GM12891 (cell line): ENCODE results near the gene ZNF891.
A peak's percentile ranks its signal among the peaks of the same experiment; 100 is the strongest.

ENCODE experiments used
- DNase-seq: peaks from one replicate; pipeline ENCODE4 v3.0.0; 2011; ENCODE audit warnings: low spot score; ENCODE audit not compliant: insufficient read length
- FAIRE-seq: peaks from 2 replicates; lab custom pipeline; 2011; peaks lifted over from hg19 to GRCh38; lab: Jason Lieb, UNC
- PAX5 ChIP-seq: IDR thresholded peaks from 2 replicates; pipeline ENCODE4 v1.6.1; 2011; ENCODE audit warnings: low read length, moderate library complexity, mild to moderate bottlenecking; ENCODE audit not compliant: insufficient read depth, severe bottlenecking
- POLR2A ChIP-seq: IDR thresholded peaks from 2 replicates; pipeline ENCODE4 v1.6.1; 2011; ENCODE audit warnings: low read depth, low read length, control low read depth
- POLR2AphosphoS5 ChIP-seq: IDR thresholded peaks from 2 replicates; pipeline ENCODE4 v1.6.1; 2011; ENCODE audit warnings: low read depth, low read length, control low read depth
- POU2F2 ChIP-seq: IDR thresholded peaks from 2 replicates; pipeline ENCODE4 v1.6.1; 2011; ENCODE audit warnings: low read depth, mild to moderate bottlenecking, control low read depth, low read length, moderate library complexity
- SPI1 ChIP-seq: IDR thresholded peaks from 2 replicates; pipeline ENCODE4 v1.6.1; 2011; ENCODE audit warnings: low read depth, low read length, control low read depth
- TAF1 ChIP-seq: IDR thresholded peaks from 2 replicates; pipeline ENCODE4 v1.6.1; 2011; ENCODE audit warnings: low read depth, low read length, control low read depth

The ZNF891 gene

GRCh38 chr12:133073836-133074235 lies 56.2 kb downstream of the ZNF891 start:
- FAIRE-seq (no peak), DNase-seq (no peak)
- TF ChIP-seq PAX5 (no peak), POLR2A (no peak), POU2F2 (no peak), POLR2AphosphoS5 (no peak), SPI1 (no peak), TAF1 (no peak)

- DNase-seq (no peak), FAIRE-seq (no peak)
- no peak for TF ChIP-seq SPI1
- no peak for TF ChIP-seq TAF1
- TF ChIP-seq PAX5, result no peak
- TF ChIP-seq POU2F2, result no peak
- no peak for TF ChIP-seq POLR2A
- no peak for TF ChIP-seq POLR2AphosphoS5
These were observed 66.5 kb downstream of the ZNF891 start for GRCh38 chr12:133063556-133063955.

GRCh38 chr12:133061954-133062353 lies 68.1 kb downstream of the ZNF891 start:
- DNase-seq, result no peak

DNA sequence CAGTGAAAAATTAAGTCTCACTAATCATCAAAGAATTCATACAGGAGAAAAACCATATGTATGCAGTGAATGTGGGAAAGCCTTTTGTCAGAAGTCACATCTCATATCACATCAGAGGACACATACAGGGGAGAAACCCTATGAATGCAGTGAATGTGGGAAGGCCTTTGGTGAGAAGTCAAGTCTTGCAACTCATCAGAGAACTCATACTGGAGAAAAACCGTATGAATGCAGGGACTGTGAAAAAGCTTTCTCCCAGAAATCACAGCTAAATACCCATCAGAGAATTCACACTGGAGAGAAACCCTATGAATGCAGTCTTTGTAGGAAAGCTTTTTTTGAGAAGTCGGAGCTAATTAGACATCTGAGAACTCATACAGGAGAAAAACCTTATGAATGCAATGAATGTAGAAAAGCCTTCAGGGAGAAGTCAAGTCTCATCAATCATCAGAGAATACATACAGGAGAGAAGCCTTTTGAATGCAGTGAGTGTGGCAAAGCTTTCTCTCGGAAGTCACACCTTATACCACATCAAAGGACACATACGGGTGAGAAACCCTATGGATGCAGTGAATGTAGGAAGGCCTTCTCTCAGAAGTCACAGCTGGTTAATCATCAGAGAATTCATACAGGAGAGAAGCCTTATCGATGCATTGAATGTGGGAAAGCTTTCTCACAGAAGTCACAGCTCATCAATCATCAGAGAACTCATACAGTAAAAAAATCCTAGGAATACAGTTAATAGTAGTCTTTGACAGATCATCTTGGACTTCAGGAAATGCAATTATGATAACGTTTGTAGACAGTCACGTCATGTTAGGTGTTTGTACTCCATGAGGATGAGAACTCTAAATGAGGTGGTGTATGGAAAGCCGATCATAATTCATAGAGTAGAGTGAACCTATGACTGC lies 71.6 kb downstream of the ZNF891 start:
- DNase-seq, result no peak
- no peak for FAIRE-seq
- TF ChIP-seq TAF1 (no peak), PAX5 (no peak), POLR2A (no peak), POU2F2 (no peak), SPI1 (no peak), POLR2AphosphoS5 (no peak)

More at GRCh38 chr12:133061954-133062353, 68.1 kb downstream of the ZNF891 start:
- no peak for FAIRE-seq
- TF ChIP-seq POLR2A, result no peak

DNA sequence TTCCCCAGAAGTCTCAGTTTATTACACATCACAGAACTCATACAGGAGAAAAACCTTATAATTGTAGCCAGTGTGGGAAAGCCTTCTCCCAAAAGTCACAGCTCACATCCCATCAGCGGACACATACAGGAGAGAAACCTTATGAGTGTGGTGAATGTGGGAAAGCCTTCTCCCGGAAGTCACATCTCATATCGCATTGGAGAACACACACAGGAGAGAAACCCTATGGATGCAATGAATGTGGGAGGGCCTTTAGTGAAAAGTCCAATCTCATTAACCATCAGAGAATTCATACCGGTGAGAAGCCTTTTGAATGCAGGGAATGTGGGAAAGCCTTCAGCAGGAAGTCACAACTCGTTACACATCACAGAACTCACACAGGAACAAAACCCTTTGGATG lies 72.6 kb downstream of the ZNF891 start:
- no peak for DNase-seq
- TF ChIP-seq SPI1, result no peak
- 0 out of 2 replicates have a peak, but pooled peaks have one; percentile 24 for TF ChIP-seq POLR2A
- FAIRE-seq, result no peak
